Measurements from ENCODE around the gene DPP9.
"Not testable (repeated sequence)": the region's sequence is repeated elsewhere in the genome, so short reads cannot be mapped to it uniquely, and the experiment has no call there.

DPP9 gene

GRCh38 chr19:4723595-4724514, at the start of gene DPP9:
Gene DPP9, minus strand, starts transcription at chr19:4723842. Its CDS starts 3,936 bp downstream, at chr19:4719906.
- DNase-seq, result peak; percentile 98

GRCh38 chr19:4773047-4773640, 49.5 kb upstream of the DPP9 start:
- no peak for DNase-seq

GRCh38 chr19:4772566-4772965, 48.9 kb upstream of the DPP9 start:
- DNase-seq, result no peak

- DNase-seq, result peak; percentile 83
Measured at GRCh38 chr19:4768934-4769777, 45.5 kb upstream of the DPP9 start.

GRCh38 chr19:4764393-4764660, 40.7 kb upstream of the DPP9 start:
- no peak for DNase-seq

GRCh38 chr19:4763021-4763420, 39.4 kb upstream of the DPP9 start:
- no peak for DNase-seq

GRCh38 chr19:4760285-4760650, 36.6 kb upstream of the DPP9 start:
- DNase-seq, result no peak

GRCh38 chr19:4759388-4760284, 36.0 kb upstream of the DPP9 start:
- peak; percentile 87 for DNase-seq

- no peak for DNase-seq
Measured at GRCh38 chr19:4758659-4759058, 35.0 kb upstream of the DPP9 start.

- no peak for DNase-seq
Measured at GRCh38 chr19:4758082-4758481, 34.4 kb upstream of the DPP9 start.

GRCh38 chr19:4755459-4755858, 31.8 kb upstream of the DPP9 start:
- DNase-seq, result no peak

GRCh38 chr19:4754248-4754647, 30.6 kb upstream of the DPP9 start:
- DNase-seq, result no peak

- no peak for DNase-seq
Measured at GRCh38 chr19:4749870-4750590, 26.4 kb upstream of the DPP9 start.

- DNase-seq, result no peak
Measured at GRCh38 chr19:4748589-4748988, 24.9 kb upstream of the DPP9 start.

- no peak for DNase-seq
Measured at GRCh38 chr19:4748185-4748584, 24.5 kb upstream of the DPP9 start.

- DNase-seq, result no peak
Measured at GRCh38 chr19:4745986-4746385, 22.3 kb upstream of the DPP9 start.

- DNase-seq, result not testable (repeated sequence)
Measured at GRCh38 chr19:4745175-4745574, 21.5 kb upstream of the DPP9 start.

- no peak for DNase-seq
Measured at GRCh38 chr19:4744451-4745174, 21.0 kb upstream of the DPP9 start.

GRCh38 chr19:4742723-4743646, 19.3 kb upstream of the DPP9 start:
- peak; percentile 83 for DNase-seq

- DNase-seq, result no peak
Measured at GRCh38 chr19:4740092-4740491, 16.4 kb upstream of the DPP9 start.

Measured in DMS153 (cell line).